Breast epithelium (tissue), 4 donors: Measurements from ENCODE around the gene SPTBN1. TPM values are rescaled to one million over a fixed set of nuclear protein-coding genes. Genes with fewer than 3 reads are reported as not detected.
A peak's percentile ranks its signal among the peaks of the same experiment; 100 is the strongest.

Source experiments
- DNase-seq, 2 donors: peaks; one replicate each; pipeline ENCODE4 v3.0.0-alpha.2; 2019; ENCODE audit warnings: low spot score in 2 of 2
- H3K27ac ChIP-seq, 2 donors: fragments of 200-600 bp; sonication (generic) in 1 of 2; one replicate each; pipeline ENCODE4 v1.5.1; 2016 to 2019; ENCODE audit warnings: mild to moderate bottlenecking in 1 of 2
- H3K27me3 ChIP-seq, 2 donors: fragments of 200-600 bp; sonication (generic) in 1 of 2; one replicate each; pipeline versions ENCODE4 v1.5.1 to v1.6.0; 2017 to 2019; ENCODE audit warnings: control low read depth in 1 of 2, mild to moderate bottlenecking in 1 of 2
- H3K36me3 ChIP-seq: fragments of 200-600 bp; one replicate; pipeline ENCODE4 v1.5.1; 2019
- H3K4me1 ChIP-seq, 2 donors: fragments of 200-600 bp; sonication (generic); one replicate each; pipeline ENCODE4 v1.5.1; 2016 to 2019; ENCODE audit warnings: control low read depth in 1 of 2
- H3K4me3 ChIP-seq, 3 donors: fragments of 200-600 bp; sonication (generic); 1 replicate in 2 of 3; 2 replicates in 1 of 3; pipeline ENCODE4 v1.5.1; 2016 to 2019; ENCODE audit warnings: mild to moderate bottlenecking in 3 of 3, moderate library complexity in 2 of 3
- H3K9me3 ChIP-seq, 2 donors: fragments of 200-600 bp; sonication (generic) in 1 of 2; one replicate each; pipeline ENCODE4 v1.5.1; 2016 to 2019; ENCODE audit warnings: control low read depth in 1 of 2
- CTCF ChIP-seq, 3 donors: fragments of 450-650 bp; IDR thresholded peaks; one replicate each; pipeline ENCODE4 v1.5.1; 2016 to 2017; ENCODE audit warnings: antibody characterized with exemption in 3 of 3, mild to moderate bottlenecking in 3 of 3, moderate library complexity in 3 of 3
- POLR2A ChIP-seq: fragments of 450-650 bp; IDR thresholded peaks from one replicate; pipeline ENCODE4 v1.6.1; 2016; ENCODE audit warnings: antibody characterized with exemption, mild to moderate bottlenecking, moderate library complexity
- POLR2AphosphoS5 ChIP-seq, 3 donors: sonication (generic); formaldehyde crosslinking; IDR thresholded peaks; one replicate each; pipeline ENCODE4 v1.6.1; 2017; ENCODE audit warnings: antibody characterized with exemption in 3 of 3
- intact Hi-C: fragments of 100-400 bp; cut with DNase I; formaldehyde crosslinking; loops from one replicate; pipeline ENCODE4 v1.15.1; 2023; ENCODE audit warnings: low total_unique reads
- total RNA-seq, 3 donors: library from RNA; depleted of rRNA; stranded (reverse); fragments of >200 nt; gene quantifications; one replicate each; pipeline ENCODE4 v1.1.0, GENCODE V29; 2016

The SPTBN1 gene
- total RNA-seq, 3 donors from 2014 or later, result 223 to 1,216 (median 273) TPM

DNA sequence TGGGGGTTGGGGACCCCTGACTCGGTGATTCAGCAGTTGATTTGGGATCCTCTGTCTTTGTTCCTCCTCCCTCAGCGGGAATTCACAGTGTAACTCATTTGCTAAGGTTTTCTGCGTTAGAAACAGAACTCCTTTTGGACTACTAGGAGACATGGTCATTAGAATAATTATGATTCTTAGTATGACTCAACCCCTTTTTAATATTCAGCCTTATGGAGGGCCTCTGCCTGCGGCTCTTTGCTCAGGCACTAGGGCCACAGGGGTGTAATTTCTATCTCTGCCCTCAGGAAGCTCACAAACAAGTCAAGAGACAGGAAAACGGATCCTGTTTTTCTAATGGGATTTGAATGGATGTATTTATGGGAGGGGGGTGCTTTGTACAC, 117.4 kb downstream of the SPTBN1 start:
- peaks cover 15 to 32% of the 10 kb centered on the region in 2 donors for H3K4me1 ChIP-seq
- DNase-seq, result no peak
- H3K27me3 ChIP-seq, result no peaks in the 10 kb centered on the region
- intact Hi-C loops, result no loop called here
- TF ChIP-seq POLR2AphosphoS5 (IDR thresholded peaks at IDR 0.05) (no peak), CTCF (IDR thresholded peaks at IDR 0.05) (no peak), POLR2A (no peak)
- H3K4me3 ChIP-seq, result no peak overlapping the region
- no peaks in the 10 kb centered on the region for H3K9me3 ChIP-seq
- no peaks in the 10 kb centered on the region for H3K36me3 ChIP-seq
- H3K27ac ChIP-seq, result peak overlapping the region; percentile 78 to 88

- H3K27me3 ChIP-seq, result no peaks in the 10 kb centered on the region
- intact Hi-C loops, result no loop called here
- no peaks in the 10 kb centered on the region for H3K36me3 ChIP-seq
- H3K27ac ChIP-seq, result peak overlapping the region; percentile 78 to 88
- no peak overlapping the region for H3K4me3 ChIP-seq
- no peak for DNase-seq
- H3K4me1 ChIP-seq, result peaks cover 15 to 38% of the 10 kb centered on the region in 2 donors
- TF ChIP-seq POLR2AphosphoS5 (IDR thresholded peaks at IDR 0.05) (no peak), POLR2A (no peak), CTCF (IDR thresholded peaks at IDR 0.05) (no peak)
- H3K9me3 ChIP-seq, result no peaks in the 10 kb centered on the region
Measured at GRCh38 chr2:54574107-54574859, 118.2 kb downstream of the SPTBN1 start.

DNA sequence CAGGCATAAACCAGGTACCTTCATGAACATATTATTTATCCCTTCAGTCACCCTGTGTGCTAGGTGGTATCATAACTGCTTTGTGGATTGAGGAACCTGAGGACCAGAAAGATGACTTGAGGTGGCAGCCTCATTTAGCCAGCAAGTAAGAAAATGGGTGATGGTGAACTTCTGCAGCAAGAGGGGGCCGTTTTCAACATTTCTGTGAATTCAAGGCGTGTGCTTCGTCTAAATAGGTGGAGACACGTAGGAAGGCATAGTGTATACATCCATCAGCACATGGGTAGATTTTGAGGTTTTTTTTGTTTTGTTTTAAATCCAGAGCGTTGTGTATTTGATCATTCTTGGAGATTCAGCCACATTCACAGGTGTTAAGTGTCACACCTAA, 118.7 kb downstream of the SPTBN1 start:
- H3K9me3 ChIP-seq, result no peaks in the 10 kb centered on the region
- no peaks in the 10 kb centered on the region for H3K27me3 ChIP-seq
- peak overlapping the region; percentile 78 to 88 for H3K27ac ChIP-seq
- peaks cover 13 to 33% of the 10 kb centered on the region in 2 donors for H3K4me1 ChIP-seq
- H3K4me3 ChIP-seq, result no peak overlapping the region
- DNase-seq, result no peak
- H3K36me3 ChIP-seq, result no peaks in the 10 kb centered on the region
- TF ChIP-seq POLR2A (no peak), CTCF (IDR thresholded peaks at IDR 0.05) (no peak), POLR2AphosphoS5 (IDR thresholded peaks at IDR 0.05) (no peak)
- intact Hi-C loops, result no loop called here

DNA sequence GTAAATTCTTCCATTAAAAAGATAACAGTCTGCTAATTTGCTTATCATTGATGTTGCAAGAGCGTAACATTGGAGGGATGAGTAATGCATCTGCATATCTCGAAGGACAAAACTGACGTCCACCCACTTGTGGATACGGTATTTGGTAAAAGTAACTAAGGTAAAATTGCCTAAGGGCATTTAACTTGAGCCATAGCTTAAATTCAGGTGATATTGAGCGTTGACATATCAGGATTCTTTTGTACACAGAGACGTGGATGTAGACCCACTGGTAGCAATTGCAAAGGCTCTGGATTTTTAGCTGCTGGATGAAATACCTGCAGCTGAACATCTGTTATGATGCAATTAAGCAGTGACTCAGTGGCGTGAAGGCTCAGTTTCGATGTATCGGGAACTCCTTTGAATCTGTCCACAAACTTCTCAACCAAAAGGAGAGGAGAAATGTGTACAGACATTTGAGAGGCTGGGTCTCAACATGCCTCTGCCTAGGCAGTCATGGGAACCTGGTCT, 119.3 kb downstream of the SPTBN1 start:
- Histone ChIP-seq H3K27ac (no peak overlapping the region), H3K4me1 (peaks cover 12 to 31% of the 10 kb centered on the region in 2 donors), H3K9me3 (no peaks in the 10 kb centered on the region), H3K36me3 (no peaks in the 10 kb centered on the region), H3K27me3 (no peaks in the 10 kb centered on the region), H3K4me3 (no peak overlapping the region)
- TF ChIP-seq POLR2AphosphoS5 (IDR thresholded peaks at IDR 0.05) (peak in 1 of 3 donors; percentile 28), POLR2A (no peak), CTCF (IDR thresholded peaks at IDR 0.05) (no peak)
- intact Hi-C loops, result no loop called here
- no peak for DNase-seq

- no peaks in the 10 kb centered on the region for H3K9me3 ChIP-seq
- no peaks in the 10 kb centered on the region for H3K27me3 ChIP-seq
- peak in 1 of 2 donors; percentile 48 for DNase-seq
- peak overlapping the region; percentile 53 to 79 for H3K27ac ChIP-seq
- intact Hi-C loops, result no loop called here
- TF ChIP-seq CTCF (IDR thresholded peaks at IDR 0.05), result no peak
- TF ChIP-seq POLR2A, result no peak
- no peak for TF ChIP-seq POLR2AphosphoS5 (IDR thresholded peaks at IDR 0.05)
- no peaks in the 10 kb centered on the region for H3K36me3 ChIP-seq
- no peak overlapping the region for H3K4me3 ChIP-seq
- H3K4me1 ChIP-seq, result peaks cover 12 to 31% of the 10 kb centered on the region in 2 donors
Measured at GRCh38 chr2:54577035-54577434, 120.9 kb downstream of the SPTBN1 start.
